SK-N-SH (cell line): ENCODE measurements around the gene TBL1XR1. TPM values are rescaled to one million over a fixed set of nuclear protein-coding genes. Genes with fewer than 3 reads are reported as not detected.
A peak's percentile ranks its signal among the peaks of the same experiment; 100 is the strongest.

Experiments used
- CTCF ChIA-PET: fragments of 300-600, 350-600 bp; formaldehyde crosslinking; extraction: SDS; loops from one replicate; lab custom pipeline; 2021; lab: Yijun Ruan, JAX
- POLR2A ChIA-PET: fragments of 350-600 bp; sonication (Branson Sonifier 250); formaldehyde crosslinking; extraction: SDS; loops from one replicate; lab custom pipeline; 2020; ENCODE audit warnings: antibody characterized with exemption, inconsistent platforms; lab: Yijun Ruan, JAX
- DNase-seq: peaks from one replicate; pipeline ENCODE4 v3.0.0; 2012
- H2AFZ ChIP-seq: fragments of 200-600 bp; sonication (generic); 2 replicates; pipeline ENCODE4 v1.8.1; 2016; ENCODE audit warnings: antibody characterized with exemption, mild to moderate bottlenecking, low read depth
- H3F3A ChIP-seq: fragments of 200-600 bp; sonication (generic); replicated peaks from 2 replicates; pipeline ENCODE3; 2016; ENCODE audit warnings: antibody characterized with exemption, mild to moderate bottlenecking; ENCODE audit not compliant: insufficient read depth
- H3K27ac ChIP-seq, 2 experiments: fragments of 200-500 bp in 1 of 2; fragments of 200-600 bp in 1 of 2; sonication (Bioruptor generic) in 1 of 2; sonication (generic), shearing (Covaris generic) in 1 of 2; 2 replicates each; pipeline versions ENCODE4 v1.5.1 to v1.6.1; 2014 to 2016; ENCODE audit warnings: low read depth in 2 of 2, inconsistent platforms in 1 of 2, low read length in 1 of 2, mild to moderate bottlenecking in 1 of 2, mixed read lengths in 1 of 2
- H3K27me3 ChIP-seq: fragments of 200-600 bp; sonication (generic), shearing (Covaris generic); 2 replicates; pipeline ENCODE4 v1.6.1; 2016; ENCODE audit warnings: mixed run types; ENCODE audit not compliant: insufficient read depth
- H3K36me3 ChIP-seq, 2 experiments: fragments of 200-500 bp in 1 of 2; fragments of 200-600 bp in 1 of 2; sonication (Bioruptor generic) in 1 of 2; sonication (generic) in 1 of 2; replicated peaks in 1 of 2; 2 replicates each; pipeline versions ENCODE3 to v1.5.1; 2014 to 2016; ENCODE audit warnings: low read length in 1 of 2, mild to moderate bottlenecking in 1 of 2; ENCODE audit not compliant: insufficient read depth in 2 of 2, control insufficient read depth in 1 of 2
- H3K4me1 ChIP-seq, 2 experiments: fragments of 200-500 bp in 1 of 2; fragments of 200-600 bp in 1 of 2; sonication (Bioruptor generic) in 1 of 2; sonication (generic), shearing (Covaris generic) in 1 of 2; 2 replicates each; pipeline versions ENCODE4 v1.5.1 to v1.6.1; 2014 to 2016; ENCODE audit warnings: low read depth in 1 of 2, low read length in 1 of 2, mixed run types in 1 of 2; ENCODE audit not compliant: insufficient read depth in 2 of 2, control insufficient read depth in 1 of 2
- H3K4me2 ChIP-seq: fragments of 200-600 bp; sonication (generic), shearing (Covaris generic); 2 replicates; pipeline ENCODE4 v1.6.1; 2017; ENCODE audit warnings: mixed run types
- H3K4me3 ChIP-seq, 2 experiments: fragments of 200-500 bp in 1 of 2; fragments of 200-600 bp in 1 of 2; sonication (Bioruptor generic) in 1 of 2; sonication (generic), shearing (Covaris generic) in 1 of 2; 2 replicates each; pipeline versions ENCODE4 v1.5.1 to v1.8.1; 2014 to 2016; ENCODE audit warnings: low read depth in 2 of 2, inconsistent platforms in 1 of 2, low read length in 1 of 2, mild to moderate bottlenecking in 1 of 2, mixed read lengths in 1 of 2, moderate library complexity in 1 of 2
- H3K79me2 ChIP-seq: fragments of 200-600 bp; sonication (generic); 2 replicates; pipeline ENCODE4 v1.8.1; 2017; ENCODE audit warnings: mild to moderate bottlenecking; ENCODE audit not compliant: insufficient read depth
- H3K9ac ChIP-seq: fragments of 200-600 bp; sonication (generic); 2 replicates; pipeline ENCODE4 v1.6.1; 2017; ENCODE audit warnings: mixed run types
- H3K9me2 ChIP-seq: fragments of 200-600 bp; sonication (generic); 2 replicates; pipeline ENCODE4 v1.6.1; 2017; ENCODE audit warnings: mixed run types
- H3K9me3 ChIP-seq: fragments of 200-600 bp; sonication (generic); 2 replicates; pipeline ENCODE4 v1.6.1; 2017; ENCODE audit warnings: mixed run types, mild to moderate bottlenecking, moderate library complexity
- H4K20me1 ChIP-seq: fragments of 200-600 bp; sonication (generic); 2 replicates; pipeline ENCODE4 v1.6.1; 2017; ENCODE audit warnings: mild to moderate bottlenecking, mixed run types; ENCODE audit not compliant: insufficient read depth
- CHD2 ChIP-seq: fragments of 150-350 bp; IDR thresholded peaks from 2 replicates; pipeline ENCODE4 v1.6.1; 2018; ENCODE audit warnings: low read length; ENCODE audit not compliant: partially characterized antibody
- ELF1 ChIP-seq: IDR thresholded peaks from 2 replicates; pipeline ENCODE4 v1.4.0; 2012
- EP300 ChIP-seq, 2 experiments: IDR thresholded peaks; 2 replicates each; pipeline versions ENCODE4 v1.4.0 to v1.6.1; 2012; ENCODE audit warnings: borderline replicate concordance in 1 of 2, low read depth in 1 of 2, low read length in 1 of 2
- EZH2phosphoT487 ChIP-seq: fragments of 200-600 bp; sonication (generic); IDR thresholded peaks from 2 replicates; pipeline ENCODE4 v1.6.1; 2017; ENCODE audit warnings: low read depth, mixed run types, mild to moderate bottlenecking, antibody characterized with exemption, moderate library complexity, borderline replicate concordance
- FOSL2 ChIP-seq: IDR thresholded peaks from 2 replicates; pipeline ENCODE4 v1.4.0; 2012; ENCODE audit warnings: low read depth, mild to moderate bottlenecking, moderate library complexity, borderline replicate concordance
- FOXJ3 ChIP-seq: sonication (generic); formaldehyde crosslinking; IDR thresholded peaks from 2 replicates; pipeline ENCODE4 v1.5.1; 2020; ENCODE audit warnings: mild to moderate bottlenecking, missing genetic modification reagents
- FOXM1 ChIP-seq: IDR thresholded peaks from 2 replicates; pipeline ENCODE4 v1.4.0; 2012; ENCODE audit warnings: low read depth, mild to moderate bottlenecking
- GABPA ChIP-seq: IDR thresholded peaks from 2 replicates; pipeline ENCODE4 v1.4.0; 2012; ENCODE audit warnings: low read depth, mild to moderate bottlenecking
- JUND ChIP-seq: IDR thresholded peaks from 2 replicates; pipeline ENCODE4 v1.4.0; 2012
- MEF2A ChIP-seq: IDR thresholded peaks from 2 replicates; pipeline ENCODE4 v1.4.0; 2012; ENCODE audit warnings: low read depth, borderline replicate concordance
- MXI1 ChIP-seq: IDR thresholded peaks from 2 replicates; pipeline ENCODE4 v1.6.1; 2012; ENCODE audit warnings: mild to moderate bottlenecking, low read depth, low read length, improper control_type of control experiment
- NFIC ChIP-seq: IDR thresholded peaks from 2 replicates; pipeline ENCODE4 v1.4.0; 2012; ENCODE audit warnings: borderline replicate concordance
- NRF1 ChIP-seq: IDR thresholded peaks from 2 replicates; pipeline ENCODE4 v1.6.1; 2012; ENCODE audit warnings: low read depth, mild to moderate bottlenecking, low read length
- RCOR1 ChIP-seq: fragments of 150-350 bp; IDR thresholded peaks from 2 replicates; pipeline ENCODE4 v1.6.1; 2017; ENCODE audit warnings: antibody characterized with exemption, low read length
- REST ChIP-seq: IDR thresholded peaks from 2 replicates; pipeline ENCODE4 v1.6.1; 2012; ENCODE audit warnings: mild to moderate bottlenecking, low read depth, low read length, moderate library complexity
- RFX5 ChIP-seq: IDR thresholded peaks from 2 replicates; pipeline ENCODE4 v1.6.1; 2012; ENCODE audit warnings: mild to moderate bottlenecking, improper control_type of control experiment, low read length
- RXRA ChIP-seq: IDR thresholded peaks from 2 replicates; pipeline ENCODE4 v1.4.0; 2012; ENCODE audit warnings: low read depth, mild to moderate bottlenecking, borderline replicate concordance
- SIN3A ChIP-seq: IDR thresholded peaks from 2 replicates; pipeline ENCODE4 v1.6.1; 2012; ENCODE audit warnings: low read depth, mild to moderate bottlenecking, low read length, moderate library complexity, borderline replicate concordance
- SMC3 ChIP-seq: IDR thresholded peaks from 2 replicates; pipeline ENCODE4 v1.6.1; 2012; ENCODE audit warnings: low read depth, low read length, improper control_type of control experiment
- TAF1 ChIP-seq: IDR thresholded peaks from 2 replicates; pipeline ENCODE4 v1.6.1; 2012; ENCODE audit warnings: low read depth, mild to moderate bottlenecking, low read length, moderate library complexity, borderline replicate concordance
- TCF12 ChIP-seq: IDR thresholded peaks from 2 replicates; pipeline ENCODE4 v1.4.0; 2012
- TEAD4 ChIP-seq: IDR thresholded peaks from 2 replicates; pipeline ENCODE4 v1.4.0; 2012; ENCODE audit warnings: mild to moderate bottlenecking, borderline replicate concordance; ENCODE audit not compliant: insufficient read depth
- YY1 ChIP-seq: IDR thresholded peaks from 2 replicates; pipeline ENCODE4 v1.4.0; 2012; ENCODE audit warnings: low read depth, mild to moderate bottlenecking
- WGBS: methylation state at CpG from one replicate; pipeline ENCODE4 v1.1.6; 2017; ENCODE audit warnings: low lambda C conversion rate; 5-methylcytosine and 5-hydroxymethylcytosine counted together
- polyA plus RNA-seq, 3 experiments: library from polyadenylated mRNA; depleted of rRNA; stranded (reverse); fragments of >200 nt; gene quantifications; 2 replicates each; pipeline ENCODE4 v1.2.3, GENCODE V29; 2012
- TF ChIP-seq, protein P1 (sequence below): IDR thresholded peaks from 2 replicates; pipeline ENCODE4 v1.4.0; 2012; ENCODE audit warnings: low read depth, borderline replicate concordance
- TF ChIP-seq, protein P2 (sequence below): fragments of 150-350 bp; IDR thresholded peaks from 2 replicates; pipeline ENCODE4 v1.6.1; 2017; ENCODE audit warnings: antibody characterized with exemption, low read length, low read depth, borderline replicate concordance
- TF ChIP-seq, protein P3 (sequence below): IDR thresholded peaks from 2 replicates; pipeline ENCODE4 v1.4.0; 2012; ENCODE audit warnings: low read depth, borderline replicate concordance
- TF ChIP-seq, protein P4 (sequence below): IDR thresholded peaks from 2 replicates; pipeline ENCODE4; 2012

TBL1XR1 gene
- polyA plus RNA-seq, 1 of the 3 experiments (the other 2 are of a cell fraction), result 20.9 TPM

GRCh38 chr3:177146646-177147045 lies 50.6 kb downstream of the TBL1XR1 start:
- H3K4me2 ChIP-seq, result peak overlapping the region; percentile 42
- H3K79me2 ChIP-seq, result peaks cover 99% of the 10 kb centered on the region
- no peak overlapping the region for H3K4me3 ChIP-seq
- no peaks in the 10 kb centered on the region for H3K9me2 ChIP-seq
- no peak for DNase-seq
- H3K9ac ChIP-seq, result no peak overlapping the region
- CTCF ChIA-PET, result no interaction called here
- H3K27me3 ChIP-seq, result no peaks in the 10 kb centered on the region
- WGBS, result 15% methylated on average over 4 of the region's 4 CpGs
- H3K4me1 ChIP-seq, result peaks cover 22 to 45% of the 10 kb centered on the region in 2 experiments
- POLR2A ChIA-PET, result no interaction called here
- TF ChIP-seq, protein P1, sequence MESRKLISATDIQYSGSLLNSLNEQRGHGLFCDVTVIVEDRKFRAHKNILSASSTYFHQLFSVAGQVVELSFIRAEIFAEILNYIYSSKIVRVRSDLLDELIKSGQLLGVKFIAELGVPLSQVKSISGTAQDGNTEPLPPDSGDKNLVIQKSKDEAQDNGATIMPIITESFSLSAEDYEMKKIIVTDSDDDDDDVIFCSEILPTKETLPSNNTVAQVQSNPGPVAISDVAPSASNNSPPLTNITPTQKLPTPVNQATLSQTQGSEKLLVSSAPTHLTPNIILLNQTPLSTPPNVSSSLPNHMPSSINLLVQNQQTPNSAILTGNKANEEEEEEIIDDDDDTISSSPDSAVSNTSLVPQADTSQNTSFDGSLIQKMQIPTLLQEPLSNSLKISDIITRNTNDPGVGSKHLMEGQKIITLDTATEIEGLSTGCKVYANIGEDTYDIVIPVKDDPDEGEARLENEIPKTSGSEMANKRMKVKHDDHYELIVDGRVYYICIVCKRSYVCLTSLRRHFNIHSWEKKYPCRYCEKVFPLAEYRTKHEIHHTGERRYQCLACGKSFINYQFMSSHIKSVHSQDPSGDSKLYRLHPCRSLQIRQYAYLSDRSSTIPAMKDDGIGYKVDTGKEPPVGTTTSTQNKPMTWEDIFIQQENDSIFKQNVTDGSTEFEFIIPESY, result no peak
- TF ChIP-seq RXRA, result no peak
- no peak for TF ChIP-seq REST
- TF ChIP-seq JUND, result peak; percentile 57
- TF ChIP-seq, protein P2, sequence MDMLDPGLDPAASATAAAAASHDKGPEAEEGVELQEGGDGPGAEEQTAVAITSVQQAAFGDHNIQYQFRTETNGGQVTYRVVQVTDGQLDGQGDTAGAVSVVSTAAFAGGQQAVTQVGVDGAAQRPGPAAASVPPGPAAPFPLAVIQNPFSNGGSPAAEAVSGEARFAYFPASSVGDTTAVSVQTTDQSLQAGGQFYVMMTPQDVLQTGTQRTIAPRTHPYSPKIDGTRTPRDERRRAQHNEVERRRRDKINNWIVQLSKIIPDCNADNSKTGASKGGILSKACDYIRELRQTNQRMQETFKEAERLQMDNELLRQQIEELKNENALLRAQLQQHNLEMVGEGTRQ, result no peak
- TF ChIP-seq MXI1, result no peak
- TF ChIP-seq NFIC, result no peak
- no peak for TF ChIP-seq MEF2A
- no peak for TF ChIP-seq CHD2
- peak; percentile 56; the same call in 1 of the 2 replicates for TF ChIP-seq FOSL2
- no peak for TF ChIP-seq FOXM1
- TF ChIP-seq YY1, result no peak
- no peak for TF ChIP-seq SMC3
- peak in 1 of 2 experiments; percentile 24; a peak in 1 of 4 replicates for TF ChIP-seq EP300 (IDR thresholded peaks at IDR 0.05; ENCODE audit: borderline replicate concordance in 1 of 2, low read depth in 1 of 2, low read length in 1 of 2)
- TF ChIP-seq RFX5, result no peak
- no peak for TF ChIP-seq SIN3A
- TF ChIP-seq GABPA, result no peak
- TF ChIP-seq TAF1, result no peak
- no peak for TF ChIP-seq TEAD4
- no peak for TF ChIP-seq EZH2phosphoT487
- TF ChIP-seq RCOR1, result no peak
- no peak for TF ChIP-seq ELF1
- no peak for TF ChIP-seq FOXJ3 (CRISPR knock-in tag)
- TF ChIP-seq, protein P3, sequence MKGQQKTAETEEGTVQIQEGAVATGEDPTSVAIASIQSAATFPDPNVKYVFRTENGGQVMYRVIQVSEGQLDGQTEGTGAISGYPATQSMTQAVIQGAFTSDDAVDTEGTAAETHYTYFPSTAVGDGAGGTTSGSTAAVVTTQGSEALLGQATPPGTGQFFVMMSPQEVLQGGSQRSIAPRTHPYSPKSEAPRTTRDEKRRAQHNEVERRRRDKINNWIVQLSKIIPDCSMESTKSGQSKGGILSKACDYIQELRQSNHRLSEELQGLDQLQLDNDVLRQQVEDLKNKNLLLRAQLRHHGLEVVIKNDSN, result no peak
- TF ChIP-seq, protein P4, sequence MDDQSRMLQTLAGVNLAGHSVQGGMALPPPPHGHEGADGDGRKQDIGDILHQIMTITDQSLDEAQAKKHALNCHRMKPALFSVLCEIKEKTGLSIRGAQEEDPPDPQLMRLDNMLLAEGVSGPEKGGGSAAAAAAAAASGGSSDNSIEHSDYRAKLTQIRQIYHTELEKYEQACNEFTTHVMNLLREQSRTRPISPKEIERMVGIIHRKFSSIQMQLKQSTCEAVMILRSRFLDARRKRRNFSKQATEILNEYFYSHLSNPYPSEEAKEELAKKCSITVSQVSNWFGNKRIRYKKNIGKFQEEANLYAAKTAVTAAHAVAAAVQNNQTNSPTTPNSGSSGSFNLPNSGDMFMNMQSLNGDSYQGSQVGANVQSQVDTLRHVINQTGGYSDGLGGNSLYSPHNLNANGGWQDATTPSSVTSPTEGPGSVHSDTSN, result peak; percentile 32; the same call in 1 of the 2 replicates
- TF ChIP-seq NRF1, result no peak
- peak; percentile 41; the same call in 1 of the 2 replicates for TF ChIP-seq TCF12
- H3K27ac ChIP-seq, result peak overlapping the region in 1 of 2 experiments; percentile 56; a peak in 2 of 4 replicates
- peaks cover 91% of the 10 kb centered on the region for H4K20me1 ChIP-seq
- H3F3A ChIP-seq, result peaks cover 32% of the 10 kb centered on the region
- H3K9me3 ChIP-seq, result no peaks in the 10 kb centered on the region
- H3K36me3 ChIP-seq, result peaks cover 0 to 10% of the 10 kb centered on the region in 2 experiments
- H2AFZ ChIP-seq, result no peak overlapping the region
